ENCODE measurements around the gene HAAO. TPM values are rescaled to one million over a fixed set of nuclear protein-coding genes. Genes with fewer than 3 reads are reported as not detected.

The HAAO gene
- total RNA-seq, 1 donor from 2014 or later, result not detected

DNA sequence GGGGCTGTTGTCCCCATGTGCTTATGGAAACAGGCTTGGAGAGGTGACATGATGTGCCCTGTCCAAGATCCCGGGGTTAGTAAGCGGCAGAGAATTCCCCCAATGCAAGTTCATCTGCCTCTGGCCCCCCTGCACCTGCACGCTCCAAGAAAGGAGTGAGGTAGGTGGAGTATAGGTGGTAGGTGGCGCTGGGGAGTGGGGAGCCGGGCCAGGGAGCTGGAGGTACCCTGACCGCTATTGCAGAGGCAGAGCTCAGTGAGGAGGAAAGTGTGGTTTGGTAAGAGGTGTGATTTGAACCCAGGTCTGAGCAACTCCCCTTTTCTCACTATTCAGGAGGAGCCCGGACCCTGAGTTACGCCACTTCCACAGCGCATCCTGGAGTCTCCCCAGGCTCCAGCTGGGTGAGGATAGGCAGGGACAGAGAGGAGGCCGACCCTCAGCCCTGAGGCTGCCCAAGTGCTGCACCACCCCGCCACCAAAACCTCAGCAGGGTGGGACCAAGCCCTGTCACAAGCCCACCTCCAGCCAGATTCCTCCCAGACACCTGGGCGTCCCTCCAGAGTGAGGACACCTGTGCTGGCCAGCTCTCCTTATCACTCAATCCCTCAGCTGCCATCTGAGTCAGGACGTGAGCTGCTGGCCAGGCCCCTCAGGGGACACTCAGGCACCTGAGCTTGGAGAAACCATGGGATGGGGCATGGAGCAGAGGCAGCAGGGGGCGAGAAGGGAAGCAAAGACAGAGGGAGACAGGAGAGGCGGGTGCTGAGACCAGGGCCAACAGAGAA lies 5.6 kb downstream of the HAAO start:
- Mint-ChIP-seq H3K4me3 (ENCODE audit: unreplicated experiment) (no peak overlapping the region), H3K27ac (ENCODE audit: unreplicated experiment) (no peak overlapping the region), H3K27me3 (ENCODE audit: unreplicated experiment) (peaks cover 13% of the 10 kb centered on the region), H3K36me3 (ENCODE audit: unreplicated experiment) (peaks cover 20% of the 10 kb centered on the region), H3K9me3 (ENCODE audit: unreplicated experiment) (peaks cover 12% of the 10 kb centered on the region), H3K4me1 (ENCODE audit: low read depth, unreplicated experiment) (peaks cover 9% of the 10 kb centered on the region)
- TF ChIP-seq, protein P1, sequence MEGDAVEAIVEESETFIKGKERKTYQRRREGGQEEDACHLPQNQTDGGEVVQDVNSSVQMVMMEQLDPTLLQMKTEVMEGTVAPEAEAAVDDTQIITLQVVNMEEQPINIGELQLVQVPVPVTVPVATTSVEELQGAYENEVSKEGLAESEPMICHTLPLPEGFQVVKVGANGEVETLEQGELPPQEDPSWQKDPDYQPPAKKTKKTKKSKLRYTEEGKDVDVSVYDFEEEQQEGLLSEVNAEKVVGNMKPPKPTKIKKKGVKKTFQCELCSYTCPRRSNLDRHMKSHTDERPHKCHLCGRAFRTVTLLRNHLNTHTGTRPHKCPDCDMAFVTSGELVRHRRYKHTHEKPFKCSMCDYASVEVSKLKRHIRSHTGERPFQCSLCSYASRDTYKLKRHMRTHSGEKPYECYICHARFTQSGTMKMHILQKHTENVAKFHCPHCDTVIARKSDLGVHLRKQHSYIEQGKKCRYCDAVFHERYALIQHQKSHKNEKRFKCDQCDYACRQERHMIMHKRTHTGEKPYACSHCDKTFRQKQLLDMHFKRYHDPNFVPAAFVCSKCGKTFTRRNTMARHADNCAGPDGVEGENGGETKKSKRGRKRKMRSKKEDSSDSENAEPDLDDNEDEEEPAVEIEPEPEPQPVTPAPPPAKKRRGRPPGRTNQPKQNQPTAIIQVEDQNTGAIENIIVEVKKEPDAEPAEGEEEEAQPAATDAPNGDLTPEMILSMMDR (IDR thresholded peaks at IDR 0.05; ENCODE audit: partially characterized antibody, unreplicated experiment), result no peak
- no peak for DNase-seq

GRCh38 chr2:42784204-42784880 lies 8.0 kb downstream of the HAAO start:
- Mint-ChIP-seq H3K36me3 (ENCODE audit: unreplicated experiment) (peaks cover 14% of the 10 kb centered on the region), H3K27me3 (ENCODE audit: unreplicated experiment) (peaks cover 3% of the 10 kb centered on the region), H3K4me1 (ENCODE audit: low read depth, unreplicated experiment) (peaks cover 7% of the 10 kb centered on the region), H3K27ac (ENCODE audit: unreplicated experiment) (no peak overlapping the region), H3K4me3 (ENCODE audit: unreplicated experiment) (no peak overlapping the region), H3K9me3 (ENCODE audit: unreplicated experiment) (peaks cover 15% of the 10 kb centered on the region)
- TF ChIP-seq, protein P1 (IDR thresholded peaks at IDR 0.05; ENCODE audit: partially characterized antibody, unreplicated experiment), result no peak
- no peak for DNase-seq

- H3K27ac Mint-ChIP-seq (ENCODE audit: unreplicated experiment), result no peak overlapping the region
- H3K27me3 Mint-ChIP-seq (ENCODE audit: unreplicated experiment), result peaks cover 3% of the 10 kb centered on the region
- H3K9me3 Mint-ChIP-seq (ENCODE audit: unreplicated experiment), result peaks cover 15% of the 10 kb centered on the region
- DNase-seq, result no peak
- H3K4me1 Mint-ChIP-seq (ENCODE audit: low read depth, unreplicated experiment), result peaks cover 5% of the 10 kb centered on the region
- TF ChIP-seq, protein P1 (IDR thresholded peaks at IDR 0.05; ENCODE audit: partially characterized antibody, unreplicated experiment), result no peak
- no peak overlapping the region for H3K4me3 Mint-ChIP-seq (ENCODE audit: unreplicated experiment)
- peaks cover 14% of the 10 kb centered on the region for H3K36me3 Mint-ChIP-seq (ENCODE audit: unreplicated experiment)
Measured at GRCh38 chr2:42783511-42783910, 8.9 kb downstream of the HAAO start.

DNA sequence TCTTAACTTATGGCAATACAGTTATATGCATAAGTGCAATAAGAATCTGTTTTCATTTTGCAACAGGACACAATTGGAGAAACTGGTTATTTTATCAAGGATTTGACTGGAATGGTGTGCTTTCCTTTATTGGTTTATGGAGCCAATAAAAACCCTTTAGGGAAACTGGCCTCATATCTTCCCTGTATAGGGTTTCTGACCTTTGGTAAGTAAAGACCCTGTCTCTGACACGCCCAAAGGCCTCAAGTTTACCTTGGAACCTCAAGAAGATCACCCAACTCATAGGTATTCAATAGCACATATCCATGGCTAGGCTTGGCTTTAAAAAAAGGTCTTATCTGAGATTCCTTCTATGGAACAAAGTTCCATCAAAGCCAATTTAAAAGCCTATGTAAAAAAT lies 11.2 kb downstream of the HAAO start:
- peaks cover 14% of the 10 kb centered on the region for H3K9me3 Mint-ChIP-seq (ENCODE audit: unreplicated experiment)
- no peak overlapping the region for H3K4me3 Mint-ChIP-seq (ENCODE audit: unreplicated experiment)
- no peaks in the 10 kb centered on the region for H3K27me3 Mint-ChIP-seq (ENCODE audit: unreplicated experiment)
- TF ChIP-seq, protein P1 (IDR thresholded peaks at IDR 0.05; ENCODE audit: partially characterized antibody, unreplicated experiment), result no peak
- peaks cover 18% of the 10 kb centered on the region for H3K36me3 Mint-ChIP-seq (ENCODE audit: unreplicated experiment)
- H3K4me1 Mint-ChIP-seq (ENCODE audit: low read depth, unreplicated experiment), result peaks cover 1% of the 10 kb centered on the region
- DNase-seq, result no peak
- H3K27ac Mint-ChIP-seq (ENCODE audit: unreplicated experiment), result no peak overlapping the region

Data from glutamatergic neuron (in vitro differentiated cells).